ENCODE measurements around the gene LUC7L3.

LUC7L3 gene

GRCh38 chr17:50685334-50685665 lies 34.1 kb upstream of the LUC7L3 start:
- Histone ChIP-seq H3K9ac (ENCODE audit: low read length) (no peak overlapping the region), H3K27ac (ENCODE audit: low read depth, low read length, poor library complexity, severe bottlenecking) (no peak overlapping the region)

GRCh38 chr17:50685691-50686493 lies 33.5 kb upstream of the LUC7L3 start:
- Histone ChIP-seq H3K9ac (ENCODE audit: low read length) (no peak overlapping the region), H3K9me2 (ENCODE audit: low read depth, low read length) (no peaks in the 10 kb centered on the region), H3K79me2 (ENCODE audit: insufficient read depth, low read length) (no peaks in the 10 kb centered on the region), H3F3A (ENCODE audit: insufficient read depth, low read length) (no peaks in the 10 kb centered on the region), H3K27ac (ENCODE audit: low read depth, low read length, poor library complexity, severe bottlenecking) (no peak overlapping the region), H3K4me3 (ENCODE audit: low read depth, low read length, poor library complexity, severe bottlenecking) (no peak overlapping the region), H3K36me3 (ENCODE audit: insufficient read depth, low read length) (no peaks in the 10 kb centered on the region), H3K4me2 (ENCODE audit: low read length) (no peak overlapping the region), H2AFZ (ENCODE audit: low read length) (no peak overlapping the region), H3K9me3 (ENCODE audit: low read length) (no peaks in the 10 kb centered on the region), H3K27me3 (ENCODE audit: insufficient read depth, low read length) (no peaks in the 10 kb centered on the region), H3K4me1 (ENCODE audit: insufficient read depth, low read length, severe bottlenecking) (no peaks in the 10 kb centered on the region), H4K20me1 (ENCODE audit: insufficient read depth, low read length) (no peaks in the 10 kb centered on the region)
- TF ChIP-seq CTCF (IDR thresholded peaks at IDR 0.05; ENCODE audit: low read length) (no peak), EZH2 (IDR thresholded peaks at IDR 0.05; ENCODE audit: borderline replicate concordance, low read length) (no peak)

More at GRCh38 chr17:50685334-50685665, 34.1 kb upstream of the LUC7L3 start:
- Histone ChIP-seq H2AFZ (ENCODE audit: low read length) (no peak overlapping the region), H3K4me2 (ENCODE audit: low read length) (no peak overlapping the region), H3F3A (ENCODE audit: insufficient read depth, low read length) (no peaks in the 10 kb centered on the region), H3K36me3 (ENCODE audit: insufficient read depth, low read length) (no peaks in the 10 kb centered on the region), H3K9me2 (ENCODE audit: low read depth, low read length) (no peaks in the 10 kb centered on the region), H3K9me3 (ENCODE audit: low read length) (no peaks in the 10 kb centered on the region), H3K4me1 (ENCODE audit: insufficient read depth, low read length, severe bottlenecking) (no peaks in the 10 kb centered on the region), H4K20me1 (ENCODE audit: insufficient read depth, low read length) (no peaks in the 10 kb centered on the region), H3K27me3 (ENCODE audit: insufficient read depth, low read length) (no peaks in the 10 kb centered on the region), H3K4me3 (ENCODE audit: low read depth, low read length, poor library complexity, severe bottlenecking) (no peak overlapping the region), H3K79me2 (ENCODE audit: insufficient read depth, low read length) (no peaks in the 10 kb centered on the region)
- TF ChIP-seq CTCF (IDR thresholded peaks at IDR 0.05; ENCODE audit: low read length) (no peak), EZH2 (IDR thresholded peaks at IDR 0.05; ENCODE audit: borderline replicate concordance, low read length) (no peak)

DNA sequence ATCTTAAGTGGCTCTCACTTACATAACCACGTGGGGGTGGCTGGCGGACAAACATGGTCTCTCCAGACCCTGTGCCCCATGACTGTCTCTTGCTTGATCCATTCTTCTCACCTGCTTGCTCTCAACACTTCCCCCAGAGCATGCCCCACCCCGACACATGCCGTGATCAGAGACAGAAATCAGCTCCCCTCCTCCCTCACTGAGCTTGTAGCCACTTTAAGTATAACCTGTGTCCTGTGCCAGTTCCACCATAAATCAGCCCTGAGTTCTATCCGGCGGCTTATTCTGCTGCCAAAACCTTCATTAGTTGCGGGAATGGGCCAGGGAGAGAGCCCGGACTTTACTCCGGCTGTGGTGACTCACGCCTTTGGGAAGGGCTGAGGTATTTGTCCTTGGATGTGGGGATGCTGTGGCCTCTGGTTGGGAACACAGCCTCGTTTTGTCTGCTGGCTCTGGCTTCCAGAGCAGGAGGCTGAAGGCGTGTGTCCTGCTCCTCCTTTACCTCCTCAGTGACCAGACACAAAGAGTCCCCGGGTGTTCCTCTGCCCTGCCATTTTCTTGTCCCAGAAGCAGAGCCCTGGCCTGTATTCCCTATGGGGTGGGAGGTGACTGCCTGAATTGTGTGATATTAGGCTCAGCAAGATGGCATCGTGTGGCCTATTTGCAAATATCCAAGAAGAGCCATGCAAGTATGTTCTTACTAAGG lies 32.8 kb upstream of the LUC7L3 start:
- no peaks in the 10 kb centered on the region for H3K9me2 ChIP-seq (ENCODE audit: low read depth, low read length)
- TF ChIP-seq CTCF (IDR thresholded peaks at IDR 0.05; ENCODE audit: low read length) (no peak), EZH2 (IDR thresholded peaks at IDR 0.05; ENCODE audit: borderline replicate concordance, low read length) (no peak)
- H3K36me3 ChIP-seq (ENCODE audit: insufficient read depth, low read length), result no peaks in the 10 kb centered on the region
- H3K9ac ChIP-seq (ENCODE audit: low read length), result no peak overlapping the region
- no peaks in the 10 kb centered on the region for H3K27me3 ChIP-seq (ENCODE audit: insufficient read depth, low read length)
- H3K79me2 ChIP-seq (ENCODE audit: insufficient read depth, low read length), result no peaks in the 10 kb centered on the region
- H3F3A ChIP-seq (ENCODE audit: insufficient read depth, low read length), result no peaks in the 10 kb centered on the region
- H3K9me3 ChIP-seq (ENCODE audit: low read length), result no peaks in the 10 kb centered on the region
- no peaks in the 10 kb centered on the region for H4K20me1 ChIP-seq (ENCODE audit: insufficient read depth, low read length)
- H3K4me3 ChIP-seq (ENCODE audit: low read depth, low read length, poor library complexity, severe bottlenecking), result no peak overlapping the region
- no peaks in the 10 kb centered on the region for H3K4me1 ChIP-seq (ENCODE audit: insufficient read depth, low read length, severe bottlenecking)
- H3K27ac ChIP-seq (ENCODE audit: low read depth, low read length, poor library complexity, severe bottlenecking), result no peak overlapping the region
- no peak overlapping the region for H3K4me2 ChIP-seq (ENCODE audit: low read length)
- no peak overlapping the region for H2AFZ ChIP-seq (ENCODE audit: low read length)

Measured in OCI-LY1 (cell line).